H9 (cell line): ENCODE data around the gene MPHOSPH8. TPM values are rescaled to one million over a fixed set of nuclear protein-coding genes. Genes with fewer than 3 reads are reported as not detected.
"Not testable (repeated sequence)": the region's sequence is repeated elsewhere in the genome, so short reads cannot be mapped to it uniquely, and the experiment has no call there.

Experiments used
- DNase-seq: peaks from one replicate; pipeline ENCODE4 v3.0.0-alpha.2; 2017
- H2AFZ ChIP-seq: one replicate; pipeline ENCODE4 v1.6.1; 2013; ENCODE audit warnings: mild to moderate bottlenecking, low read length, control low read depth, moderate library complexity
- H2AK5ac ChIP-seq: 2 replicates; pipeline ENCODE4 v1.6.1; 2013; ENCODE audit warnings: low read length, control low read depth, mixed read lengths; ENCODE audit not compliant: insufficient read length
- H2BK120ac ChIP-seq: one replicate; pipeline ENCODE4 v1.6.1; 2013; ENCODE audit warnings: low read depth, mild to moderate bottlenecking, low read length, control low read depth, inconsistent platforms; ENCODE audit not compliant: poor library complexity, severe bottlenecking
- H2BK12ac ChIP-seq: 2 replicates; pipeline ENCODE4 v1.6.1; 2013; ENCODE audit warnings: low read length, control low read depth, mixed read lengths, low read depth; ENCODE audit not compliant: insufficient read length
- H2BK15ac ChIP-seq: 2 replicates; pipeline ENCODE4 v1.6.1; 2013; ENCODE audit warnings: low read depth, low read length, control low read depth
- H2BK20ac ChIP-seq: one replicate; pipeline ENCODE4 v1.6.1; 2013; ENCODE audit warnings: low read depth, mild to moderate bottlenecking, low read length, control low read depth, inconsistent platforms; ENCODE audit not compliant: poor library complexity, severe bottlenecking
- H2BK5ac ChIP-seq: 2 replicates; pipeline ENCODE4 v1.6.1; 2013; ENCODE audit warnings: low read length, control low read depth, mixed read lengths; ENCODE audit not compliant: insufficient read length
- H3K14ac ChIP-seq: 2 replicates; pipeline ENCODE4 v1.6.1; 2013; ENCODE audit warnings: low read length, control low read depth; ENCODE audit not compliant: insufficient read depth
- H3K18ac ChIP-seq: 2 replicates; pipeline ENCODE4 v1.6.1; 2013; ENCODE audit warnings: low read depth, mild to moderate bottlenecking, mixed read lengths, low read length, control low read depth; ENCODE audit not compliant: insufficient read length
- H3K23ac ChIP-seq: 2 replicates; pipeline ENCODE4 v1.6.1; 2013; ENCODE audit warnings: low read length, control low read depth, mixed read lengths, low read depth; ENCODE audit not compliant: insufficient read length
- H3K23me2 ChIP-seq: 2 replicates; pipeline ENCODE4 v1.6.1; 2013; ENCODE audit warnings: low read depth, mild to moderate bottlenecking, mixed read lengths, low read length, control low read depth; ENCODE audit not compliant: insufficient read length, poor library complexity, severe bottlenecking
- H3K27ac ChIP-seq: 2 replicates; pipeline ENCODE4 v1.5.1; 2013; ENCODE audit warnings: low read length, control low read depth, mixed read lengths, low read depth; ENCODE audit not compliant: insufficient read length
- H3K27me3 ChIP-seq: 2 replicates; pipeline ENCODE4 v1.6.1; 2013; ENCODE audit warnings: low read length, control low read depth, inconsistent platforms; ENCODE audit not compliant: insufficient read depth
- H3K4ac ChIP-seq: 2 replicates; pipeline ENCODE4 v1.6.1; 2013; ENCODE audit warnings: low read depth, mild to moderate bottlenecking, control low read depth, inconsistent platforms, low read length, moderate library complexity
- H3K4me1 ChIP-seq: 2 replicates; pipeline ENCODE4 v1.6.1; 2013; ENCODE audit warnings: low read length, control low read depth, inconsistent platforms; ENCODE audit not compliant: insufficient read depth
- H3K4me2 ChIP-seq: 2 replicates; pipeline ENCODE4 v1.6.1; 2013; ENCODE audit warnings: low read length, control low read depth, mixed read lengths; ENCODE audit not compliant: insufficient read length, insufficient read depth
- H3K56ac ChIP-seq: 2 replicates; pipeline ENCODE4 v1.6.1; 2013; ENCODE audit warnings: low read depth, mild to moderate bottlenecking, mixed read lengths, low read length, control low read depth; ENCODE audit not compliant: insufficient read length
- H3K79me1 ChIP-seq: 2 replicates; pipeline ENCODE4 v1.6.1; 2013; ENCODE audit warnings: low read depth, mild to moderate bottlenecking, moderate library complexity, low read length, control low read depth, inconsistent platforms; ENCODE audit not compliant: insufficient read depth, poor library complexity, severe bottlenecking
- H3K79me2 ChIP-seq: 2 replicates; pipeline ENCODE4 v1.6.1; 2013; ENCODE audit warnings: low read length, control low read depth, inconsistent platforms; ENCODE audit not compliant: insufficient read depth
- H3K9ac ChIP-seq: 2 replicates; pipeline ENCODE4 v1.6.1; 2013; ENCODE audit warnings: low read length, control low read depth, mixed read lengths; ENCODE audit not compliant: insufficient read length; ENCODE audit errors: extremely low read depth
- H3K9me3 ChIP-seq: one replicate; pipeline ENCODE4 v1.6.1; 2013; ENCODE audit warnings: low read depth, low read length, inconsistent platforms; ENCODE audit not compliant: control insufficient read depth
- H3T11ph ChIP-seq: one replicate; pipeline ENCODE4 v1.6.1; 2013; ENCODE audit warnings: mild to moderate bottlenecking, low read length, control low read depth, inconsistent platforms
- H4K20me1 ChIP-seq: one replicate; pipeline ENCODE4 v1.6.1; 2013; ENCODE audit not compliant: control insufficient read depth, insufficient read length, insufficient read depth
- H4K5ac ChIP-seq: 2 replicates; pipeline ENCODE4 v1.6.1; 2013; ENCODE audit warnings: low read depth, mild to moderate bottlenecking, mixed read lengths, low read length, control low read depth; ENCODE audit not compliant: insufficient read length
- H4K8ac ChIP-seq: replicated peaks from 2 replicates; pipeline ENCODE4 v1.6.1; 2013; ENCODE audit warnings: low read length, control low read depth, mixed read lengths, low read depth; ENCODE audit not compliant: insufficient read length
- H4K91ac ChIP-seq: 2 replicates; pipeline ENCODE4 v1.6.1; 2013; ENCODE audit warnings: low read depth, mild to moderate bottlenecking, moderate library complexity, mixed read lengths, low read length, control low read depth; ENCODE audit not compliant: insufficient read length
- H3K27ac Mint-ChIP-seq, 3 experiments: 2 replicates in 2 of 3; 3 replicates in 1 of 3; pipeline ENCODE4 v1.8.0; 2020 to 2021; ENCODE audit warnings: mixed read lengths in 3 of 3, mild to moderate bottlenecking in 1 of 3, moderate library complexity in 1 of 3
- H3K27me3 Mint-ChIP-seq: 2 replicates; pipeline ENCODE4 v1.8.0; 2021; ENCODE audit warnings: low read depth, mild to moderate bottlenecking, moderate library complexity, mixed read lengths
- H3K36me3 Mint-ChIP-seq, 3 experiments: 2 replicates in 2 of 3; 3 replicates in 1 of 3; pipeline ENCODE4 v1.8.0; 2020 to 2021; ENCODE audit warnings: low read depth in 3 of 3, mixed read lengths in 3 of 3; ENCODE audit not compliant: insufficient read depth in 1 of 3
- H3K4me1 Mint-ChIP-seq, 2 experiments: 2 replicates each; pipeline ENCODE4 v1.8.0; 2020; ENCODE audit warnings: mixed read lengths in 2 of 2
- H3K4me3 Mint-ChIP-seq, 2 experiments: 2 replicates in 1 of 2; 3 replicates in 1 of 2; pipeline ENCODE4 v1.8.0; 2020 to 2021; ENCODE audit warnings: mild to moderate bottlenecking in 2 of 2, mixed read lengths in 2 of 2, moderate library complexity in 1 of 2
- H3K9me3 Mint-ChIP-seq, 2 experiments: 2 replicates in 1 of 2; 3 replicates in 1 of 2; pipeline ENCODE4 v1.8.0; 2020; ENCODE audit warnings: mild to moderate bottlenecking in 2 of 2, mixed read lengths in 2 of 2, moderate library complexity in 1 of 2
- WGBS: extraction: QIAGEN DNeasy Blood & Tissue Kit; methylation state at CpG from one replicate; pipeline ENCODE4 v1.1.7; 2013; ENCODE audit warnings: missing lambda C conversion rate, low lambda C conversion rate, mixed read lengths; ENCODE audit not compliant: insufficient read length; ENCODE audit errors: extremely low coverage; 5-methylcytosine and 5-hydroxymethylcytosine counted together
- total RNA-seq: library from RNA; stranded (reverse); gene quantifications from 2 replicates; pipeline ENCODE4 v1.2.1, GENCODE V29; 2021

Gene MPHOSPH8
- total RNA-seq, 1 experiment from 2014 or later: 21.1 TPM

DNA sequence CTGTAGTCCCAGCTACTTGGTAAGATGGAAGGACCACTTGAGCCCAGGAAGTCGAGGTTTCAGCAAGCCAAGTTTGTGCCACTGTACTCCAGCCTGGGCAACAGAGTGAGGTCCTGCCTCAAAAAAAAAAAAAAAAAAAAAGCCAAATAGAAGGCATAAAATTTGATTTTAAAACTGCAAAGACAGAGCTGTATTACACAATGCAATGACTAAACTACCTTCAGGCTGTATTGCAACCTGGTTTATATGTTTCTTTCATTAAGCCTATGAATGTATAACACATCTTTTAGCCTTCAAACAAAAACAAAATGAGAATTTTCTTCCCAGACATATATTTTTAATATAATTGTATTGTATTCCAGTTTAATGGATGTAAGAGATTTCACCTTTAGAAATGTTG lies 75.6 kb downstream of the MPHOSPH8 start:
- peak overlapping the region in 2 of 3 experiments; percentile 28 to 86; a peak in 2 of 7 replicates for H3K27ac Mint-ChIP-seq
- not testable (repeated sequence) for H2AFZ ChIP-seq, H3K18ac ChIP-seq

GRCh38 chr13:19709782-19710181 lies 76.3 kb downstream of the MPHOSPH8 start:
- not testable (repeated sequence) for H3K4me3 Mint-ChIP-seq, H3K27me3 Mint-ChIP-seq, H2BK120ac ChIP-seq, H4K5ac ChIP-seq, H3K4ac ChIP-seq, H3K79me2 ChIP-seq, H3K56ac ChIP-seq, H2AFZ ChIP-seq, H3K23ac ChIP-seq, H2BK20ac ChIP-seq, H3K27ac Mint-ChIP-seq, H2BK15ac ChIP-seq, H3K18ac ChIP-seq, H2BK5ac ChIP-seq, H3K27ac ChIP-seq, H3K79me1 ChIP-seq, H3K4me1 ChIP-seq, H3K9ac ChIP-seq, H3K4me1 Mint-ChIP-seq, H3K9me3 Mint-ChIP-seq, H4K20me1 ChIP-seq, H4K91ac ChIP-seq, H3K23me2 ChIP-seq, H3K9me3 ChIP-seq, DNase-seq, H2BK12ac ChIP-seq, H2AK5ac ChIP-seq, H3K4me2 ChIP-seq, H3K27me3 ChIP-seq, H3K14ac ChIP-seq, H4K8ac ChIP-seq, H3T11ph ChIP-seq
- H3K36me3 Mint-ChIP-seq: peaks cover 0 to 14% (median 3%) of the 10 kb centered on the region in 3 experiments; a peak in 4 of 7 replicates

More for the DNA sequence above, 75.6 kb downstream of the MPHOSPH8 start:
- H4K8ac ChIP-seq, H3K4me1 ChIP-seq, H3K4ac ChIP-seq, H3K79me2 ChIP-seq, H4K91ac ChIP-seq, H2BK15ac ChIP-seq, H2BK120ac ChIP-seq, H3K14ac ChIP-seq, H2BK5ac ChIP-seq, H3T11ph ChIP-seq, H3K9me3 ChIP-seq, H3K36me3 Mint-ChIP-seq, H3K27me3 Mint-ChIP-seq, H3K23ac ChIP-seq, H3K9me3 Mint-ChIP-seq, H3K27ac ChIP-seq, H3K56ac ChIP-seq, H3K27me3 ChIP-seq, H3K4me3 Mint-ChIP-seq, H3K23me2 ChIP-seq, H2AK5ac ChIP-seq, H4K20me1 ChIP-seq, H3K79me1 ChIP-seq, H3K4me2 ChIP-seq, DNase-seq, H2BK20ac ChIP-seq, H3K9ac ChIP-seq, H2BK12ac ChIP-seq, H4K5ac ChIP-seq, H3K4me1 Mint-ChIP-seq: not testable (repeated sequence)
- WGBS: no CpG with 5 or more reads among the region's 1 CpG
